GM18511 (cell line): ENCODE results near the gene SH3PXD2B.
"Not testable (repeated sequence)": the region's sequence is repeated elsewhere in the genome, so short reads cannot be mapped to it uniquely, and the experiment has no call there.

Source experiments
- ATAC-seq: cut with Tn5 transposase; IDR thresholded peaks from one replicate; pipeline ENCODE4 v1.9.1; 2021; ENCODE audit warnings: mild to moderate bottlenecking, moderate library complexity; ENCODE audit not compliant: unreplicated experiment

SH3PXD2B gene

DNA sequence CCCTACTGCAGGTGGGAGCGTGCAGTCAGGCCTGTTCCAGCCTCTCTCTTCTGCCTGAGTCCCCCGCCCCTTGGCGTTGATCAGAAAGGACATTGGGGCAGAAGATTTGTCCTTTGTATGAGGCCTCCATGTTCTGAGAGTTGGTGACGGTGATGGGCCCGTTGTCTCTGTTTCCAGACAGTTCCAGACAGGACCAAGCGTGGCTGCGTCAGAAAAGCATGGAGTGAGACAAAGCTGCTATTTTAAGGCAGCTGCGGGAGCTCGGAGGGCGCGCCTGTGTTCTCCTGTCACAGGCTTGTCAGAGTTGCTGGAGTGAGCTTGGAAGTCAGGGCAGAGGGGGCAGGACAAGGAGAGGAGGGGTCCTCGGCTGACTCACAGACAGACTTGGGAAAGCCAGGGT is 32.1 kb upstream of the SH3PXD2B start:
- no peak for ATAC-seq

DNA sequence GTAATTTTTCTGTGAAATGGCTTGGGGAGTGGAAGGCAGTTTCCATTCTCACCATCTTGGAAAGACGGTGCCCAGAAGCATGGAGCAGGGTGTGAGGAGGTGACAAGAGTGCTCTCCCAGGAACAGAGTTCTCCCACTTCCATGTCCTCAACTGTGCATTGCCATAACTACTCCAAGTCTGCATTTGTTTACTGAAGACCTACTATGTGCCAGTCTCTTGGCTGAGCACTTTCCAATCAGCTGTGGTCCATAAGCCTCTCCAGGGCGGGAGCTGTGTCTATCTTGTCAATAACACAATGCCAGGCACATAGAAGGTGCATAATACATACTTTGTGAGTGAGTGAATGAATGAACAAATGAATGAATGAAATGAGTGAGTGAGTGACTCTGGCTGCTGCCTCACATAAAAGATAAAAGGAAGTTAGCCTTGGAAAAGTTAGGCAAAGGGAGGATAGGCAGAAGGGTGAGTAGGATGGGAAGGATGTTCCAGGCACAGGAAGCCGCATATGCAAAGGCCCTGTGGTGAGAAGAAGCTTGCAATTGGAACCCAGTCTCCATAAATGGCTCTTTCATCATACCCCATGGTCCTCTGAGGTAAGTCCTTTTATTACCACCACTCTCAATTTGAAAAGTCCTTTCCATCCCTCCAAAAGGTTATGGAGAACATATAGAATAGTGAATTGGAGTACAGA is 31.3 kb upstream of the SH3PXD2B start:
- no peak for ATAC-seq

DNA sequence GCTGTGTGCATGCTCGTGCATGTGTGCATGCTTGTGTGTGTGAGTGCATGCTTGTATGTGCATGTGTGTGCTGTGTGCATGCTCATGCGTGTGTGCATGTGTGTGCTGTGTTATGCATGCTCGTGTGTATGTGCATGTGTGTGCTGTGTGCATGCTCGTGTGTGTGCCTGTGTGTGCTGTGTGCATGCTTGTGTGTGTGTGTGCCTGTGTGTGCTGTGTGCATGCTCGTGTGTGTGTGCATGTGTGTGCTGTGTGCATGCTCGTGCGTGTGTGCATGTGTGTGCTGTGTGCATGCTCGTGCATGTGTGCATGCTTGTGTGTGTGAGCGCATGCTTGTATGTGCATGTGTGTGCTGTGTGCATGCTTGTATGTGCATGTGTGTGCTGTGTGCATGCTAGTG is 30.3 kb upstream of the SH3PXD2B start:
- ATAC-seq, result no peak

DNA sequence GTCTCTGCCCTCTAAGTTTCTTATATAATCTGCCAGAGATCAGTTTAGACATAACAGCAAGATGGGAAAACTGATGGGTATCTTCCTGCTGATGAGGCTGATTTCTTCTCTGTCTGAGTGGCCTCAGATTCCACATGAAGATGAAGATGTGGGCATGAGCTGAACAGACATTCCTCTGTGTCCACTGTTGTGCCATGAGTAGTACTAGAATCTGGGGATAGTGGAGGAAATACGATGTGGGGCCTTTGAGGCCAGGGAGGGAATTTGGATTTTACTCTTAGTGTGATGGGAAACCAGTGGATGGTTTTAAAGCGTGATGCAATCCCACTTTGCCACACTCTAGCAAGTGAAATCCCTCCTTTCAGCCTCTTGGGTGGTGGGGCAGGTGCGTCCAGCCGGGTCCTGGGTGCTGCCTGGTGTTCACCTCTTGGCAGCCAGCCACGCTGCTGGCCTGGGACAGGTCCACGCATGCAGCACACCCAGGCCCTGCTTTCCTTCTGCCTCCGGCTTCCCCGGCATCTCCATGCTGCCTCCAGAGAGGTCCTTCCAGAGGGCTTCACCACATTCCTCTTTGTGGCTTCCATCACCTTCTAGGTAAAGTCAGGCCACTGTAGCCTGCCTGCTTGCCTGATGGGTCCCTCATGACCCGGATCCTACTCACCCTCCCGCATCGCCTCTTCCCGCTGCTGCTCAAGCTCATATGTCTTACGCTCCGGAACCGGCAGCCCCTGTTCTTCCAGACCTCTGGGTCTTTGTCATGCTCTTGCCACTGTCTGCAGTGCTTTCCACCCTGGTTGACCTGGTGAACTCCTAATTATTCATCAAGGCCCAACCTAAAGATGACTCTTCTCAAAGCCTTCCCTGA is 28.1 kb upstream of the SH3PXD2B start:
- ATAC-seq, result no peak

DNA sequence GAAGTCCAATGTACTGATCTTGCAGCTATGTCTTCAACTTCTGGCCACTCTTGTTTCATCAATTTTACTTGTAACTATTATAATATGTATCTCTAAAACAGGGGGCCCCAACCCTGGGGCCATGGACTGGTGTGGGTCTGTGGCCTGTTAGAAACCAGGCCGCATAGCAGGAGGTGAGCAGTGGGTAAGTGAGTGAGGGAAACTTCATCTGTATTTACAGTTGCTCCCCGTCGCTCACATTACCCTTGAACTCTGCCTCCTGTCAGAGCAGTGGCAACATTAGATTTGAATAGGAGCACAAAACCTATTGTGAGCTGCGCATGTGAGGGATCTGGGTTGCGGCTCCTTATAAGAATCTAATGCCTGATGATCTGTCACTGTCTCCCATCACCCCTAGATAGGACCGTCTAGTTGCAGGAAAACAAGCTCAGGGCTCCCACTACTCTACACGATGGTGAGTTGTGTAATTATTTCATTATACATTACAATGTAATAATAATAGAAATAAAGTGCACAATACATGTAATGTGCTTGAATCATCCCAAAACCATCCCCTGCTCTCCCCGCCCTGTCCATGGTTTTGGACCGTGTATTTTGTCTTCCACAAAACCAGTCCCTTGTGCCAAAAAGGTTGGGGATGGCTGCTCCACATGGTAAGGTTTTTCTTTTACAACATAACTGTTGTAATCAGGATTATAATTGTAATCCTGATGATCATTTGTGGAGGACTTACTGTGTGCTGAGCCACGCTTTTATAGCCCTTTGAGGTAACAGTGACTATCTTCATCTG is 26.9 kb upstream of the SH3PXD2B start:
- ATAC-seq, result no peak

DNA sequence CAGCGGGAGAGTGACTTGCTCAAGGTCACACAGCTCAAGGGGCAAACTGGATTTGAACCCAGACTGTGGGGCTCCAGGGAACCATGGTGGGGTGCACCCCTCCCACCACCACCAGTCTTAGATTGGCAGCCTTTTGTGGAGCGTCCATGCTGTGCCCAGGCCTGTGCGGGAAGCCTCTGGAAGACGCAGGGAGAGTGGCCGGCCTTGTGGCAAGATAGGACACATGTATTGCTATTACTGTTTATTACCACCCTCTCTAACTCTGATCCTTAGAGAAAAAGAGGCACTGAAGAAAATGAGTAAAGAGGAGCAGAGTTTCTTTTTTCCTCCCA is 25.4 kb upstream of the SH3PXD2B start:
- ATAC-seq, result no peak

DNA sequence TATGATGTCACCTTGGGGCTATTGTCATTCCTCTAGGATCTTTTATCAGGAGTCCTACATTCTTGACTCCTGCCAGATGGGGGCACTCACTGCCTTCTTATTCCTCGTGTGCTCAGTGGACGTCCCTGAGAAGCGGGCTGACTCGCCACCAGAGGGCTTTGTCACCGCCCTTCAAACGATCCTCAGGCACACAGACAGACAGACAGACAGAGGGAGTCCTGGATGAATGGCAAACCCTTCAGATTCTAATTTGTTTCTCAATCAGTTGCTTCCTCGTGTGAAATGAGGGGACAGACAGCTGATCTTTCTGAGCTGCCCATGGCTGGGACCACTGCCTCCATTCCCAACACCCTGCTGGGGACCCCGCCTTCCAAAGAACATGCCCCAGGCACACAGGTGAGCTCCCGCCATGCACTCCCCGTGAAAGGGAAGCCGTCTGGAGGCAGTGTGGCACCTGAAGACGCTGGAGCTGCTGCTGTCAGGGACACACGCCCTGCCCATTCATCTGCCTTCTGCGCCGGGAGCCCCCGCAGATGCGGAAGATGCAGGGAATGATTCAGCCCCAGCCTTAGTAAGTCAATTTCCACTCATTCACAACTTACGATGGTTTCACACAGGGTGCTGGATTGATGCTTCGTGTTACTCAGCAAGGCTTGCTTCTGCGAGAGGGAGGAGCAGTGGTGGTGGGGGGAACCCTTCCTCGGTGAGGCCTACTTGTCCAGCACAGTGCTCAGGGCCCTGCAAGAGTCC is 24.9 kb upstream of the SH3PXD2B start:
- ATAC-seq, result peak; percentile 78

DNA sequence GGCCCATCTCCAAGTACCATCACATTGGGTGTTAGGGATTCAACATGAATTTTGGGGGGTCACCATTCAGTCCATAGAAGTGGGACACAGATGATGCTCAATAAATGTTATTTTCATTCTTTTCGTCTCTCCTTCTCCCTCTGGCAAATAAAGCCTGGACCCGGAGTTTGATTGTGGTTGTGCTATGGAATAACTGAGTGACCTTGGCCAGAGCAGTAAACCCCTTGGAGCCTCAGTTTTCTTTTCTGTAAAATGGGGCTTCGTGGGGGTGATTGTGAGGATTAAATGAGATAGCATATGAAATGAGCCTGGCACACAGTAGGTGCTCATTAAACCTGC is 24.3 kb upstream of the SH3PXD2B start:
- not testable (repeated sequence) for ATAC-seq

DNA sequence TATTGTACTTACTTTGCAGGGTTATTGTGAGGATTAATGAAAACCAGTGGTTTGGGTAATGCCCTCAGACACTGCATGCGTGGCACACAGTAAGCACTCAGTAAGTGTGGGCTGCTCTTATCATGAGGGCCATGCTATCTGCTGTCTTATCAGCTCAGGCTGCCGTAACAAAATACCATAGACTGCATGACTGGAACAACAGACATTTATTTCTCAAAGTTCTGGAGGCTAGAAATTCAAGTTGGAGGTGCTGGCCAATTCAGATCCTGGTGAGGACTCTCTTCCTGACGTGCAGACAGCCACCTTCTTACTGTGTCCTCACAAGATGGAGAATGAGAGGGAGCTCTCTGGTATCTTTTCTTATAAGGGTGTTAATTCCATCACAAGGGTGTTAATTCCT is 23.9 kb upstream of the SH3PXD2B start:
- no peak for ATAC-seq

DNA sequence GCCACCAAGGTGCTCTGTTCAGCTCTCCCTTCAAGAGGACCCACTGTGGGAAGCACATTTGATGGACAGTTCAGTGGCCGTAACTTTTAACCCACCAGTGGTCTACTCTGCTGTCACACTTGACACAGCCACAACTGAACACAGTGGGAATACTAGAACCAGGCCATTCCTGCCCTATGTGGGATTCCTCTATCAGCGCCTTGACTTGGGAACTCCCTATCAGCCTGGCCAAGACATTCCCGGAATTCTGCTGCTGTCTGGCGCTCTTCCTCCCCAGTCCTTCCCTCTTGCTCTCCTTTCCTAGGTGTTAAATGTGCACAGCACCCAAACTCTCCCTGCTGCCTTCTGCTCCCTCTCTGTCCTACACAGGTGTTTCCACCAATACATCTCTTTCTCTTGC is 23.1 kb upstream of the SH3PXD2B start:
- ATAC-seq, result no peak

DNA sequence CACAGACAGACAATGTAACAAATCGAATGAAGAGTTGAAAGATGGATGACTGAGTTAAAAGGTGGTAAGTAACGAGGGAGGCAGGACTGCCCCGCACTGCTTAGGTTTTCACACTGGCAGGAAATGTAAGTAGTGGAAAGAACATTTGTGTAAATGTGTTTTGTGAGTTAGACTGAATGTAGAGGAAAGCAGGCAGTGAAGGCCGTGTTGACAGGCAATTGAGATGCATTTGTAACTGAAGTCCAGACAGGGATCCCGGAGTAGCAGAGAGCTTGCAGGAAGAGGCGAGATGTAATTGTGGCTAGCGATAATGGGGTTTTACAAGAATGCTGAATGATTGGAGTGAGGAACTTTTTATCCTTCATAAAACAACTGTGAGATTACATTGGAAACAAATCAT is 20.0 kb upstream of the SH3PXD2B start:
- no peak for ATAC-seq

DNA sequence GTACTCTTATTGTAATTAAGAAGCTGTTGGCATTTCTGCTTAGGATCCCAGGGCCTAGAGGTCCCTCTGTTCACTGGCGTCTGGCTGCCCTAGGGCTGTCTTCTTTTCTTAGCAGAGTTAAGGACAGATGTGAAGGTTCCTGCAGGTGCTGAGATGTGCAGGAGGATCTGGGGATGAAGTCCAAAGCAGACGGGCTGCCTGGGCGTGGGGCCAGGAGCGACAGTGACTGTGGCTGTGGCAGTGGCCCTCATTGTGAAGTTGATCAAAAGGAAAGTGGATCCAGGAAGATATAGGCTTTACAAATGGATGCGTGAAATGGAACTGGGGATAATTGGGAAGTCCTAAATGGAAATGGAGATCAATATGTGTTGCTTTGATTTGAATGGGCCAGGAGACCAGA is 19.1 kb upstream of the SH3PXD2B start:
- ATAC-seq, result no peak

DNA sequence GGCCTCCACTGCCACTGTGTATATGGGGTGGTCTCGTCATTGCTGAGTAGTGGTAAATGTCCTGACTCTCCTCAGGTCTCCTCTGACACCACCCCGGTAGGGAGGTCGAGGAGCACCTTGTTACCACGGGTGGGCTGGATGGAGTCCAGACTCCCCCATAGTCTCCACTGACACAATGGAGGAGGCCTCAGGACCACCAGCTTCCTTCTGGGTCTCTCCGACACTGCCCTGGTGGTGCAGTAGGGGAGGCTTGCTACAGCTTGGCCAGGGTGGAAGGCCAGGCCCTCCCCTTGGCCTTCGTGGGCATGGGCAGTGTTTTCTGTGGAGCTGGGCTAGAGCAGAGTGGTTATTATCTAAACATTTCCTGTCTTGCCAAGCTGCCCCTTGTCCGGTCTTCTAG is 15.4 kb upstream of the SH3PXD2B start:
- no peak for ATAC-seq

DNA sequence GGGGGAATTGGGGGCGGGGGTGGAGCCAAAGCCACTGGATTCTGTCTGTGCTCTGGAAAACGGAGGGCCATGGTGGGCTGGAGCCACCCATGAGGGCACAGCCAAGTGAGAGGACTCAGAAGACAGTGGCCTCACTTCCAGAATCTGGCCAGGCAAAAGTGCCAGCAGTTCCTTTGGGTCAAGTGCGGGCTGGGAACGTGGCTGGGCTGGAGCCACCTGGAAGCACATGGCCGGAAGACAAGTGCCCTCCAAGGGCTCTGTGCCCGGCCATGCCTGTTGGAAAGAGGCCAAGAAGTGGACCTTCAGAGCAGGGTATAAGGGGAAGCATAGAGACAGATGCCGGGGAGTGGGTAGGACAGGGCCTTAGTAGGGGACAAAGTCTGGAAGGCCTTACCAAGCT is 11.7 kb upstream of the SH3PXD2B start:
- ATAC-seq, result no peak

DNA sequence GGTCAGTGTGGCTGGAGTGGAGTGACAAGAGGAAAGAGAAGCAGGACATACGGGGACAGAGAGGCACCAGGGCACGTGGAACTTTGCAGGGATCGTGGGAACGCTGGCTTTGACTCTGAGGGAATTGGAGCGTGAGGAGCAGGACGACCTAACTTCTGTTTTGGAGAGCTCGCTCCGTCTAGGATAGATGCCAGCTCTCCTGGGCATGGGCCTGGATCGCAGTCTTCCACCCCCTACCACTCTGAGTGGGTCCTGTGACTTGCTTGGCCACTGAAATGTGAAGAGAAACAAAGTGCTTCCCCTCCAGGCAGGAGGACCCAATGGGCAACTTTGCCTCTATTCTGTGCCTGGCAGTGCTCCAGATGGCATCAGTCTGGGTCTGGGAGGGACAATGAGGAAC is 8.7 kb upstream of the SH3PXD2B start:
- ATAC-seq, result no peak

DNA sequence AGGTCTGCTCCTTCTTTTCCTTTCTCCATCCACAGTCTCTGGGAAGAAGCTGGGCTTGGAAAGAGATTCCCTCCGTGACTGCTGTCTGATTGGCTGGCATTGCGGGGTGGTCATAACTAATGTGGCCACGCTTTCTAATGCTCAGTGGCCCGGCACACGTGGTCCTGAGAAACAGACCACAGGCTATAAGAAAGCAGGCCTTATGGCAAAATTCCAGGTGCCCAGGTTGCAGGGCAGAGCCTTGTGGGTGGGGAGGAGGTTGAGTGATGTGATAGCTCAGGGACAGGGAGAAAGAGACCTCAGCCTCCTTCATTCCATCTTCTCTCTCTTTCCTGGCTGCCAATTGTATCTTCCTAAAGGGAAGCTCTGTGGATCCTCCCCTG is 5.4 kb upstream of the SH3PXD2B start:
- ATAC-seq, result no peak

DNA sequence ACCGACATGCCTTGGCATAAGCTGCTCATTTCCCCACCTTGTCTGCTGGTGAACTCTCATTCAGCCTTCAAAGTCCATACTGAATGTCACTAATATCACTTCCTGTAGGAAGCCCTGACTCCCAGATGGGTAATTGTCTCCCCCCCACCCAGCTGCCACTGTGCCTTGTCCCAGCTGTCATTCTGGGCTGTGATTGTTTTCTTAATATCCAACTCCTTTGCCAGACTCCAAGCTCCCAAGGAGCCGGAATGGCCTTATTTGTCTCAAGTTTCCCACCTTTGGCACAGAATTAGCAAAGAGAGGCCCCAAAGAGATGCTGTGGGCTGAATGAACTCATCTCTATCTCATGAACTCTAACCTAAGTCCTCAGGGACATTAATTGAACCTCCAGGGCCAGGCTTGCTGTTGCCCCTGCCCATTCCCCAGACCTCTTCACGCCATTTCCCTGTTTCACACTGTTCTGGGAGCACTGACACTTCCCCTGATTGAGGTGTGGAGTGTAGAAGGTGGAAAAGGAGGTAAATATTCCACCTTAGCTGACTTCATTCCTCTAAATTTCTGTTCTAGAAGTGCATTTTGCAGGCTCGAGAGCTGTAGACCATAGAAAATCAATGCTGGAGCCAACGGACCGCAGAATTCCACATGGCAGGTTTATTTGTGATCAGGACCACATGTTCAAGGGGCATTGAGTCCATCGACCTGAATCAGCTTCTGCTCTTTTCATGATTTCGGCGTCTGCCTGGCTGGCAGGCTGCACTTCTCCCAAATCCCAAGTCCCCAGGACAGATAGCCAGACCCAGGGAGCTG is 4.9 kb upstream of the SH3PXD2B start:
- no peak for ATAC-seq

DNA sequence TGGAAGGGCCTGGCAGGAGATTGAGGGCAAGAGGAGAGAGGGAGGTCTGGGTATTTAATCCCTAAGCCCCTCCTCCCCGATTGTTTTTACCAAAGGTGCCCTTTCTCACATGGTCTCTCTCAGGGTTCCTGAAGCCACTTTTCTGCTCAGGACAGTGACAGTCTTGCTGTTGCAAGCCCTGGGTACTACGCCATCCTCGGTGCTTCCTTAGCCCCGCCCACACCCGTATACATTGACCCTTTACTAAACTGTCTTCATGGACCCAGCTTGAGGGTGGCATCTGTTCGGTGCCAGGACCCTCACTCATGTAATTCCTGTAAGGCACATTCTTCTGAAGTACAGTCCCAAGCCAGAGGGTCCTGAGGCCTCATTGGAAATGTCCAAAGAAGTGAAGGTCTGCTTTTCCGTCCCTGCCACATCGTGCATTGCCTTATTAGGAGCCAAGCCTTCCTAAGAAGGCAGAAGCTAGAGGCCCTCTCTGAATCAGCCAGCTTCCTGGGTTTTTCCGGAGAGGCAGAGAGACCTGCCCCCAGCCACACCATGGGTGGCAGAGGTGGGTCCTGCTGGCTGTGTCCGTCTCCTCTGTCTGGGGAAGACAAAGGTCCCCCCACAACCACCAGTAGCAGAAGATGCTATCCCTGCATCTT is 1.9 kb upstream of the SH3PXD2B start:
- no peak for ATAC-seq

DNA sequence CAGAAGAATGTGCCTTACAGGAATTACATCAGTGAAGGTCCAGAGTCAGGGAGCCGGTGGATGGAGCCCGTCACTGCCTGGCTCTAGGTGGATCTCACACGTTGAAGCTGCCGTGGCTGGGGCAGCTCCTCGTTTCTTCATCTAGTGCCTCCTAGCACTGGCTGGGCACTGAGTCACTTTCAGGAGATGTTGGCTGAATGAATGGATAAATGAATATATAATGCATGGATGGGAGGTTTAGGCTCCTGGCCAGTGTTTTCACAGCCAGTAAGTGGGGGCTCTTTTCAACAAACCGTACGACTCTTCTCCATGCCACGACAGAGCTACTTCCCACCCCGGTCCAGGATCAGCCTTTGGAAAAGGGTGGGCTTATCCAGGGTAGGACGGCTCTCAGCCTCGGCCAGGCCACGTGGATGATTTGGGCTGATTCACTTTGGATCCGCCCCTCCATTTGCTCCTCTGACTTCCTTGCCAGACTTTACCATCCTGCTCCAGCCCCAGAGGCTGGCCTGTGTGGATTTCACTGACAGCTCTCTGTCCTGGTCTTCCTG is 1.3 kb upstream of the SH3PXD2B start:
- ATAC-seq, result no peak

DNA sequence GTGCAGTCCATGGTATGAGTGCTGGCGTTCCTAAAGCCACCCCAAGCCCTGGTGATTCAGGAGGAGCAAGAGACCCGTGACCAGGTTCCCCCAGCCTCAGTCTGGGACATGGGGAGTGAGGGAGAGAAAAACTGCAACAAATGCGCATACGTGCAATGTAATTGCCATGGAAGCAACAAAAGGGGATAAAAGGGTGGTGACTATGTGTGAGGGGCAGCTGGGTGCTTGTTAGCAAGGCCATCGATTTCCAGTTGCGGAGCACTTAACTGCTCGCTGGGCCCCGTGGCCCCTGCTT is 709 bp upstream of the SH3PXD2B start:
- no peak for ATAC-seq
